Measurements from ENCODE around the gene PFKFB3. TPM values are rescaled to one million over a fixed set of nuclear protein-coding genes. Genes with fewer than 3 reads are reported as not detected.

PFKFB3 gene
- total RNA-seq, 1 donor from 2014 or later, result 44.5 TPM

DNA sequence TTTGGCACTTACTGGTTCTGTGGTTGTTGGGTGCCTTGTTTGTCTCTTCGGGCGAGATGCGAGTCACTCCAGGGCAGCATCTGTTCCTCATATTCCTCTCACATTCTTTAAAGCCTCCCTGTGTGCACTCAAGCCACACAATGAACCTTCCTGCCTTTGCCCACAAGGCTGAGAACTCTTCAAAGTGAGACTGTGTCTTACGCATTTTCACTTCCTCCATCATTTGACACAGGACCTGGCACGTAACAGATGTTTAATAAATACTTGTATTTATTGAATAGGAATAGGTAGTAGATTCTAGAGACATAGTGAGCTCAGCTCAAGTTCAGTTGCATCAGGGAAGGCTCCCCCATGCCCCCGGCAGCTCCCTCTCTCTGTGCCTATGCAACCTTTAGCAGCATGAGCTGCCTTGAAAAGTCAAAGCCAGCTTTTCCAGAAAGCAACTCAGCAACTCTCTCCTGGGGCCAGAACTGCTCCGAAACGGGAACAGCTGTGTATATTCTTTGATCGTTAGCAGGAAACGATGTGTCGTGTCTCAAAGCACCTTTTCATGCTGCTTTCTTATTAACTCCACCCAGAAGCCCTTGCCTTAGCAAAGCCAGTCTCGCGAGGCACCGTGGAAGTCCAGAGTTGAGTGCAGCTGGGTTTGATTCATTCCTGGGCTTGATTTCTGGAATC is 97.5 kb downstream of the PFKFB3 start:
- Histone ChIP-seq H3K4me3 (ENCODE audit: low read depth, low read length) (no peak overlapping the region), H3K27me3 (ENCODE audit: control insufficient read depth, insufficient read depth, low read length) (no peaks in the 10 kb centered on the region), H3K36me3 (ENCODE audit: control insufficient read depth, insufficient read depth, low read length) (no peaks in the 10 kb centered on the region)
- DNase-seq (ENCODE audit: low read depth), result peak; percentile 67
- TF ChIP-seq CTCF (IDR thresholded peaks at IDR 0.05; ENCODE audit: insufficient read depth, low read length, poor library complexity, severe bottlenecking), result no peak

DNA sequence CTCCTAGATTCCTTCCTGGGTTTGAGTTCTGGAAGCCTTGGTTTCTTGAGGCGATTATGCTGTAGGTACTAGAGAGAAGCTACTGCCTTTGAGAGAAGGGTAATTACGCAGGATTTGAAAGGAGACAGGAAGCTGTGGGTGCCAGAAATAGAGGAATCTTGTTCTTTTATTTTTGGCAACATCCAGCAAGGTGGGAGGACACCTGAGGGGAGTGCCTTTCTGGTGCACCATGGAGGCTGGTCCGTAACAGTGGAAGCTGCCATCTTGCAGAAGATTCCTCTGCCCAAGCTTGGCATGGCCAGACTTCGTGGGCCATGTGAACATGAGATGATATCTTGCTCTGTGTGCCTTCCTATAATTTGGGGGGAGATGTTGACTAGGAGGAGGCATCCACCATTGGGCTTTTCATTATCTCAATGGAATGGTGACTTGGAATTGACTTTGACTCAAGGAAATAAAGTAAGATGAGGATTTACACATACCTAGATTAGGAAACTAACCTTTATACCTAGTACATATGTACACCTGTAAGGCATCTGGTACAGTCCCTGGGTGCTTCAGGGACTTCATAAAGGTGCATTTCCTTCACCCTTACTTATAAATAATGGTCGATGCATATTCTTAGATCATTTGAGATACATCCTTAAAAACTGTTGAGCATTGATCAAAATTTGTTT is 98.2 kb downstream of the PFKFB3 start:
- no peak for TF ChIP-seq CTCF (IDR thresholded peaks at IDR 0.05; ENCODE audit: insufficient read depth, low read length, poor library complexity, severe bottlenecking)
- DNase-seq (ENCODE audit: low read depth), result no peak

GRCh38 chr10:6301488-6302075 is 98.8 kb downstream of the PFKFB3 start:
- no peak for DNase-seq (ENCODE audit: low read depth)
- no peaks in the 10 kb centered on the region for H3K27me3 ChIP-seq (ENCODE audit: control insufficient read depth, insufficient read depth, low read length)
- no peak overlapping the region for H3K4me3 ChIP-seq (ENCODE audit: low read depth, low read length)
- no peaks in the 10 kb centered on the region for H3K36me3 ChIP-seq (ENCODE audit: control insufficient read depth, insufficient read depth, low read length)
- no peak for TF ChIP-seq CTCF (IDR thresholded peaks at IDR 0.05; ENCODE audit: insufficient read depth, low read length, poor library complexity, severe bottlenecking)

More for the DNA sequence above, 98.2 kb downstream of the PFKFB3 start:
- H3K27me3 ChIP-seq (ENCODE audit: control insufficient read depth, insufficient read depth, low read length), result no peaks in the 10 kb centered on the region
- H3K4me3 ChIP-seq (ENCODE audit: low read depth, low read length), result no peak overlapping the region
- no peaks in the 10 kb centered on the region for H3K36me3 ChIP-seq (ENCODE audit: control insufficient read depth, insufficient read depth, low read length)

Other genes starting within 250 kb of the PFKFB3 start
- 23.1 and 23.6 TPM in 2 replicates for gene IL15RA, start 225.4 kb upstream of the PFKFB3 start, total RNA-seq
- gene IL2RA, start 140.6 kb upstream of the PFKFB3 start, total RNA-seq, result 0.34 TPM in 1 of 2 replicates, not detected in the other
- 37.8 and 48.7 TPM in 2 replicates for gene RBM17, start 113.9 kb upstream of the PFKFB3 start, total RNA-seq

All from kidney epithelial cell (primary cell).